HG02759 (cell line): ENCODE results near the gene HLA-A.
A peak's percentile ranks its signal among the peaks of the same experiment; 100 is the strongest.
"Not testable (repeated sequence)": the region's sequence is repeated elsewhere in the genome, so short reads cannot be mapped to it uniquely, and the experiment has no call there.

ENCODE experiments used
- ATAC-seq: cut with Tn5 transposase; IDR thresholded peaks from one replicate; pipeline ENCODE4 v1.9.1; 2021; ENCODE audit warnings: mild to moderate bottlenecking, moderate library complexity; ENCODE audit not compliant: unreplicated experiment

HLA-A gene

DNA sequence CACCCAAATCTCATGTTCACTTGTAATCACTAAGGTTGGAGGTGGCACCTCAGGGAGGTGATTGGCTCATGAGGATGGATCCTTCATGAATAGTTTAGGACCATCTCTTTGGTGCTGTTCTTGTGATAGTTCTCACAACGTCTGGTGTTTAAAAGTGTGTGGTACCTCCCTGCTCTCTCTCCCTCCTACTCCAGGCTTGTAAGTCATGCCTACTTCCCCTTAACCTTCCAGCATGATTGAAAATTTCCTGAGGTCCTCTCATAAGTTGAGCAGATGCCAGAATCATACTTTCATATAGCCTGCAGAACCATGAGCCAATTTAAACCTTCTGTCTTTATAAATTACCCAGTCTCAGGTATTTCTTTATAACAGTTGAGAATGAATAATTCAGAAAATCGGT, 16.6 kb downstream of the HLA-A start:
- ATAC-seq: no peak

DNA sequence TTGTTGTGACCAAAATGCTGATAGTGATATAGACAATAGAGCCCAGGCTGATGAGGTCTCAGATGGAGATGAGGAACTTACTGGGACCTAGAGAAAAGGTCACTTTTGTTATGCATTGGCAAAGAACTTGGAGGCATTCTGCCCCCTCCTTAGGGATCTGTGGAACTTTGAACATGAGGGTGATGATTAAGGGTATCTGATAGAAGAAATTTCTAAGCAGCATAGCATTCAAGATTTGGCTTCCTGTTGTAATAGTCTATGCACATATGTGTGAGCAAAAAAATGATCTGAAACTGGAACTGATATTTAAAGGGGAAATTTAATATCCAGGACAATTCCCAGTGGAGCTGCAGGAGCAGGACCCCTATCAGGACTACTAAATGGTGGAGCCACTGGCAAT, 17.1 kb downstream of the HLA-A start:
- no peak for ATAC-seq

DNA sequence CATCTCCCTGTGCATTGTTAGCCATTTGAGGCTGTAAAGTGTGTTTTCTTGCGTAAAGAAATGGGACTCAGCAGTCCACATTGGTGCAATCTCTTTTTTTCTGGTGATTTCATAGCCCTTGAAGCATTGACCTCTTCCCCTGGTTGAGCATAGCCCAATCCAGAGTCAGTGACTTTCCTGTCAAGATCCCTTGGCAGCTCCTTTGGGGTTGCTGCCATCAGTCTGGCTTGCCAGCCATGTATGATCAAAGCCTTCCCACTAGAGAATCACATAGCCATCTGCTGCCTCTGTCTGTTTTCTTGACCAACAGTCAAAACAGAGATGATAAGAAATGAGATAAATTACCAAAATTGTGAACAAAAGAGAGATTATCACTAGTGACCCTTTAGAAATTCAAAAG, 19.6 kb downstream of the HLA-A start:
- no peak for ATAC-seq

DNA sequence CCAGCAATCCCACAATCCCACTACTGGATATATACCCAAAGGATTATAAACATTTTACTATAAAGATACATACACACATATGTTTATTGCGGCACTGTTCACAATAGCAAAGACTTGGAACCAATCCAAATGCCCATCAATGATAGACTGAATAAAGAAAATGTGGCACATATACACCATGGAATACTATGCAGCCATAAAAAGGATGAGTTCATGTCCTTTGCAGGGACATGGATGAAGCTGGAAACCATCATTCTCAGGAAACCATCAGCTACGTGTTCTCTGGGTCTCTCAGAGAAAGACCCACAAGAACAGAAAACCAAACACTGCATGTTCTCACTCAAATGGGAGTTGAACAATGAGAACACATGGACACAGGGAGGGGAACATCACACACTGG, 21.4 kb downstream of the HLA-A start:
- not testable (repeated sequence) for ATAC-seq

DNA sequence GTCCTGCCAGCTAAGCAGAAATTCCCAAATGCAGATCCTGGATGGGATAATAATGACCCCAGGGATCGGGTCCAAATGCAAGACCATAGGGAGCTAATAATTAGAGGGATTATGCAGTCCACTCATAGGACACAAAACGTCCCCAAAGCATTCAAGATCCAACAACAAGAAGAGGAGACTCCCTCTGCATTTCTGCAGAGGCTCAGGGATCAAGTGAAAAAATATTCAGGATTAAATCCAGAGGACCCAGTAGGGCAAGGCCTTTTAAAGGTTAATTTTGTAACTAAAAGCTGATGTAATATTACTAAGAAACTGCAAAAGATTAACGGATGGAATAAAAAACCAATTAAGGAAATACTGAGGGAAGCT, 22.2 kb downstream of the HLA-A start:
- ATAC-seq: no peak

DNA sequence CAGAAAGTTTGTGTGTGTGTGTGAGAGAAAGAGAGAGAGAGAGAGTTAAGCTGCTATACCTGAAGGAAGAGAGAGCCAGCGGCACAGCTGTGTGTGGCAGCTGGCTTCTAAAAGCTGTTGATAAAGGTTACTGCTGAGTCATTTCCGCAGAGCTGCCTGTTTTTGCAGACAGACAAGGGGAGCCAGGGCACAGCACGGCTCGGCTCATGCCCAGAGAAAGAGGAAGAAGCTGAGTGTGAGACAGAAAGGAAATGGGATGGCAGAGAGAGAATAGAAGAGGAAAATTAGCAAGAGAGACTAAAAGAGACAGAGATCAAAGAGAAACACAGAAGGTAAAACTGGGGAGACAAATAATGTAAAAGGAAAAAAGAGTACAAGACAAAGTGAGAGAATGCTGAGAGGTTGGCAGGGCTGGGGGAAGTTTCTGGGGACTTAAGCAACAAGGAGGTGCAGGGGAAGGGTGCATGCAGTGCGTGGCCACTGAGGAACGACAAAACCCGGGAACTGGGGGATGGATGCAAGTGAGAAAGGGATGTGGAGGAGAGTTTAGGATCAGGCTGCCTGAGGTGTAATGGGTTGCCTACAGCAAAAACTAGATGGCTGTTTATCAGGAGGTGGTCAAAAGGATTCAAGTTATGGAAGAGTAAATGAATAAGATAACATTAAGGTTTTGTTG, 22.7 kb downstream of the HLA-A start:
- peak; percentile 95 for ATAC-seq

DNA sequence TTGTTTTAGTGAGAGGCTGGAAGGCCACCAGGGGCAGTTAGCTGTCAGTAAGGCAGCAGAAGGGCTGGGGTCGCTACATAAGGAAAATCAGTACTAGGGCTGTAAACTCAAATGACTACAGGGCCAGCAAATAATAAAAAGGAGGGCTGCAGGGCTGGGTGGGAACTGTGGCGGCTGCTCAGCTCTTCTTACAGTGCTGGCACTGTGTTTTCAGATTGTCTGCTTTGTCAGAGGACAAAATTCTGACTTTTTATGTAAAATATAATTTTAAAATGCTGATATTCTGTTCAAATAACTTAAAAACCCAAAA, 23.2 kb downstream of the HLA-A start:
- no peak for ATAC-seq

DNA sequence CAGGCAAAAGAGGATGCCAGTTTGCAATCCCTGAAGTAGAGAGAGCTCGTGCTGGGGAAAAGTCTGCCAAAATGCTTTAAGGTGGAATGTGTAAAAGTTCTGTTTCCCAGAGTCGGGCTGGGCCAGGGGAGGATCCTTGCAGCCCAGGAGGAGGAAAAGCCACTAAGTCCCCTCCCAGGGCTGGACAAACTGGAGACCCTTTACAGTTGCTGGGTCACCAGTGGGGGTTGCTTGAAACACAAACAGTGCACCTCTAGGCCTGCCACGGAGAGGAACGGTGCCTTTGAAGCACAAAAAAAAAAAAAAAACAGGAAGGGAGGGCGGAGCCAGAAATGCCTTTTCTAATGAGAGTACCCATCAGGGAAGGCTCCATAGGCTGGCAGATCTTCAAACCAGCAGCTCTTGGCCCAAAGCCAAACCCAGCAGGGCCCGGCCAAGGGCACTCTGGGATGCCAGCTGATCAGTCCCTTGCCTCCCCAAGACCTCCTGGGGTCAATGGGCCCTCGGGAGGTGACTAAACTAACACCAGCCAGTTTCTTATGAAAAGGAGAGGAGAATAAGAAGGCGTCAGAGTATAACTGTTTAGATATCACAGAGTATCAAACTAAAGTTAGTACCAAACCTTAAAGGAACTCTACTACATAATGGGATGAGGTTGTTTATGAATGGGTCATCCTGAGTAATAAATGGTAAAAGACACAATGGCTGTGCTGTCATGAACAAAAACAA, 23.7 kb downstream of the HLA-A start:
- ATAC-seq: no peak

DNA sequence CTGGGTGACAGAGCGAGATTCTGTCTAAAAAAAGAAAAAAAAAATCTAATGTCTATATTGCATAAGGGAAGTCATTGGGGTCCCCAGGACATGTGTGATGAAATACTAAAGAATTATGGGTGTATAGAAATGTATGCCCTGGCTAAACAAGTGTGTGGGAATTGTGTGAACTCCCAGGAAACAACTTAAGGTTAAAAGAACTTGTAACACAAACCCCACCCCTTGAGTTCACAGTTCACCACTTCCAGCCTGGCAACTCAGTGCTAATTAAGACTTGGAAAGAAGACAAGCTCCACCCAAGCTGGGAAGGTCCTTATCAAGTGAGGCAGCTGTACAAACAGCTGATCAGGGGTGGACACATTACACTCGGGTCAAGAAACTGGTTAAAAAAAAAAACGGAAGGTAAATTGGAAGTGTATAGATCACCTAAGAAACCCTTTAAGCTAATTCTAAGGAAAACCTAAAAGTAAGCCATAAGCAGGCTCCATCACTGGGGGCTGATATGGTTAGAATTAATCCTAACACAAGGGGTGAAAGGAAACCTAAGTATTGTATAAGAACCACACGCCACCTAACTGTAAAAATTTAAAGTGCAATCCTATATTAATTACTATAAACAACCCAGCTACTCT, 25.2 kb downstream of the HLA-A start:
- no peak for ATAC-seq

DNA sequence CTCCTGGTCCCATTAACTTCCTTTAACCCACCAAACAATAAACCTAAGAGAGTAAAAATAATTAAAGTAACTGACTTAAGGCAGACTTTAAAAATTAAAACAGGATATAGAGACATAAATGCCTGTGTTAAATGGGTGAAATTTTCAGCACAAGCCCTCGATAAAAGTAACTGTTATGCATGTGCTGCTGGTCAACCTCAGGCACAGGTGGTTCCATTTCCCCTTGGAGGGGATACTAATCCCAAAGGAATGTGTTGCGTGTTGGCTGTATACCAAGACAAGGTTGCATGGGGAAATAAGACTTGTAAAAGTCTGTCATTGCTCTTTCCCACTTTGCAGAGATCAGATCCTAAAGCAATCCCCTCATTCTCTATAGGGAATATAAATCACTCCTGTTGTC, 25.8 kb downstream of the HLA-A start:
- ATAC-seq: no peak

DNA sequence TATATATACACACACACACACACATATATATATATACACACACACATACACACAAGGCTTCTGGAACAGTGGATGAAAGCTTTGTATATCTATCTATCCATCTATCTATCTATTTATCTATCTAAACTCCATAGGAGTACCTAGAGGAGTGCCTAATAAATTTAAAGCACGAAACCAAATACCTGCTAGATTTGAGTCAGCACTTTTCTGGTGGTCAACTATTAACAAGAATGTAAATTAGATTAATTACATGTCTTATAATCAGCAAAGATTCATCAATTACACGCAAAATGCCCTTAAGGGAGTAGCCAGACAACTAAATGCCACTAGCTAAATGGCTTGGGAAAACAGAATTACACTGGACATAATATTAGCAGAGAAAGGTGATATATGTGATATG, 26.6 kb downstream of the HLA-A start:
- ATAC-seq: no peak

DNA sequence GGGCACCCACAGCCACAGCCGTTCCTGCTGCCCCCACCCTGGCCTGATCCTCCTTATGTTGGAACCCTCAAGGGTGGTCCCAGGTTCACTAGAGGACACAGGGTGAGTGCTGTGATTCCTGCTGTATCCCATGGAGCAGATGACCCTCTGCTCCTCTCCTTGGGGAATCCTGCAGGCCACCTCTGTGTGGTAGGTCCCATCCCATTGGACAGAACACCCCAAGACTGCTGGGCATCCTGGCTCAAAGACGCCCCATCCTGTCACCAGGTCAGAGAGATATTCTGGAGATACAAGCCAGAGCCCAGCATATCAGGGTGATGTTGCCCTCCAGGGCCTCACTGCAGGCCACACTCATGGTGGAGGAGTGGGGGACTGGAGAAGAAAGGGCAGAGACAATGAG, 28.4 kb downstream of the HLA-A start:
- no peak for ATAC-seq

DNA sequence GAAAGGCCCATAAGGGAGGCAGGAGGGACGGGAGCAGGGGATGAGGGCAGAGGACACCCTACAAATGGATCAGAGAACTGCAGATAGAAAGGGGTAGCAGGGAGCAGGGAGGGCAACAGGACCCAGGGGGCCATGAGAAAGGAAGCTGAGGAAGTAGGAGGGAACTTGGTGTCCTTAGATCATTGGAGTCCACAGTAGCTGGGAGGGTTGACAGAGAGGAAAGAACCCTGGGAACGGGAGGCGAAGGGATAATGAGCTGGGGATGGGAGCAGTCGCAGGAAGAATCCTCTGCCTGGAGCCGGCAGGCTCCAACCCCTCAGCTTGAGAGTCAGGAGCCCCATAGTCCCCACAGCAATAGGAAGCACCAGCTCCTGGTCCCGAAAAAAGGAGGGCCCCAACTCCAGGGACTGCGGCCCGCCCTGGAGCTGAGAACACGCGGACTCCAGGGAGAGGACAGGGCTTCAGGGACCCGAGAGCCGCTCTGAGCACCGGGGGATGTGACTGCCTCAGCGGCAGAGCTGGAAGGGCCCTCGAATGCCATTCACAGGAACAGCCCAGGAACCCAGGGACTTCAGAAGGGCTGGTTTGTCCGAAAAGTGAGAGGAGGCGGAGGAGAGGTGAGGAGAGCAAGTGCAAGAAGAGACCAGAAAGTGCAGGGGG, 32.7 kb downstream of the HLA-A start:
- ATAC-seq: no peak

DNA sequence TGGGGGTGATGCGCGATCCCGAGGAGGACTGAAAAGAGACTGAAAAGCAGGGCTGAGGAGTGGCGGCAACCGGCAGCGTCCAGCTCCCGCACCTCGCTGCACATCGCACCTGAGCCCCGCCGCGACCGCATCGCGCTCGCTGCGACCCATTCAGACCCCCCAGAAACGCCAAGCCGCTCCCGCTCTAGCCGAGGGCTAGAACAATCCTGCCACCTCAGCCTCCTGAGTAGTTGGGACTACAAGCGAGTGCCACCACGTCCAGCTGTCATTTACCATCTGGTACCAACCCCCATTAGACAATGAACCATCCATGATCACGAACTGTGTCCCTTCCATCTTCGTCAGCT, 33.2 kb downstream of the HLA-A start:
- no peak for ATAC-seq

DNA sequence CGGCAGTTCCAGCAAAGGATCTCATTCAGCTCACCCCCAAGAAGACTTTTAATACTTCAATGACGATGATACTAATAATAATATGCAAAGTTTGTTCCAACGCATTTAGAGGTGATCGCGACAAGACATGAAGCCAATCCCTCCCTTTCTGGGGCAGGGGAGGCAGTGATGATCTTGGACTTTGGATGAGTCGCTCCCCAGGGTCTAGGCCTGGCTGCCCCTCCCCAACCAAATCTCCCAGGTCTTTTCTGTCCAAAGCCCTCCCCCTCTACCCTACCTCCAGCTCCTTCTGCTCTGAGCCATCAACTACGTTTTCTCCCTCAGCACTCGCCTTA, 33.9 kb downstream of the HLA-A start:
- no peak for ATAC-seq

DNA sequence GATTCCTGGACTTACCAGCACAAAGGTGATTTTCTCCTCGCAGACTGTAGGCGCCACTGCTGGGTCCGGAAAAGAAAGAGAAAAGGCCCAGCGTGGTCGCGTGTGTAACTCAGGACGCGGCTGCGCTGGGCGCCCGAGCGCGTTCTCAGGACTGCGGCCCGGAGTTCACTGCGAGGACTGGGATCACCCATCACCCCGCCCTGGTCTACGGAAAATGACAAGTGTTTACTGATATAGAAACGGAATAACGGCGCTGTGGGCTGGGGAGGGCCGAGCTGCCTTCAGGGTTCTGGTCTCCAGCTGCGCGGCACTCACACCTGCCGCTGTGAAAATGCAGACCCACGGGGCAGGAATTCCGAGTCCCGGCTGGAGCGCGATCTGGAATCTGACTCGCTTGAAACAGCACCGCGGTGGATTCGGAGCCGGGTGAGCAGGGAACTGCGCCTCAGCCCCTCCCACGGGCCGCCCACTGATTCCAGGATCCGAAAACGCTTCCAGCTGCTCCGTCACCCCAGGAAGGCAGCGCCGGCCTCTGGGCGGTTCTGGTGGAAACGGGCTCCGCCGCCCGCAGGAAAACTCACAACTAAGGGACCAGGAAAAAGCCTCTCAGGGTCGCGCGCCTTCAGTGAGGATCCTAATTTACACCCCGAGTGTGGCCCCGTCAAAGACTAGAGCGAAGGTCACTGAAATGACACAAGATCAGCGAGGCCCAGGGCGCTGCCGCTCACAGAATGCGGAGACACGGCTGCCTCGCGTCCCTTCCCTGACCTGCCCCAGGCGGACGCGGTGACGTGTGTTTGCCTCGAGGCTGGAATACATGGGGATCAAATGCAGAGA, 34.5 kb downstream of the HLA-A start:
- peak; percentile 71 for ATAC-seq

DNA sequence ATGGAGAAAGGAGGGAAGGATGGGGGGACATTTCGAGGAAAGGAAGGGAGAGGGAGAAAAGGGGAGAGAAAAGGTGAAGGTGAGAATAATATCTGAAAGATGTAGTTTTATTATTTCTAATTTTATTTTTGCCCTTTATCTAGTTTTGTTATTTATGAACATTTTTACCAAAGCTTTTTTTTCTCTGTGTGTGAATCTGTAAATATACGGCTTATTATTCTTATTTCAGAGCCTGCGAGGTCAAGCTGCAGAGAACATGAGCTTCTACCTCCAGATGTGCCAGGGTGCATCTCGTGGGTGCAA, 35.0 kb downstream of the HLA-A start:
- ATAC-seq: no peak

DNA sequence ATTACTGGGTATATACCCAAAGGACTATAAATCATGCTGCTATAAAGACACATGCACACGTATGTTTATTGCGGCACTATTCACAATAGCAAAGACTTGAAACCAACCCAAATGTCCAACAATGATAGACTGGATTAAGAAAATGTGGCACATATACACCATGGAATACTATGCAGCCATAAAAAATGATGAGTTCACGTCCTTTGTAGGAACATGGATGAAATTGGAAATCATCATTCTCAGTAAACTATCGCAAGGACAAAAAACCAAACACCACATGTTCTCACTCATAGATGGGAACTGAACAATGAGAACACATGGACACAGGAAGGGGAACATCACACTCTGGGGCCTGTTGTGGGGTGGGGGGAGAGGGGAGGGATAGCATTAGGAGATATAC, 37.7 kb downstream of the HLA-A start:
- ATAC-seq: not testable (repeated sequence)

DNA sequence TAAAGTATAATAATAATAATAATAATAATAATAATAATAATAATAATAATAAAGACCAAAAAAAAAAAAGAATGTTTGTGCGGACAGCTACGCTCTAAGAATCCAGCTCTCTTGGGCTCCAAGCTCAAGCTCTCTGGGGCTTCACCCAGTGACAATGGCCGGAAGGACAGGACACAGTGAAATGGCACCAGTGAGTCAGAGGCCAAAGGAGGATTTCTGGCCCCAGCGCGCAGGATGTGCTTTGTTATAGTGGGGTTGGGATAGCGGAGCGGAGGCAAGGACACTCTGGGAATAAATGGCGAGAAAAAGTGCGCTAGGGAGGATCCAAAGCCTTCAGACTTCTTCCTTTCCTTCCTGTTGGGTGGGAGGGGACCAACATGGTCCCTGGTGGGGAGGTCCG, 38.2 kb downstream of the HLA-A start:
- ATAC-seq: no peak

DNA sequence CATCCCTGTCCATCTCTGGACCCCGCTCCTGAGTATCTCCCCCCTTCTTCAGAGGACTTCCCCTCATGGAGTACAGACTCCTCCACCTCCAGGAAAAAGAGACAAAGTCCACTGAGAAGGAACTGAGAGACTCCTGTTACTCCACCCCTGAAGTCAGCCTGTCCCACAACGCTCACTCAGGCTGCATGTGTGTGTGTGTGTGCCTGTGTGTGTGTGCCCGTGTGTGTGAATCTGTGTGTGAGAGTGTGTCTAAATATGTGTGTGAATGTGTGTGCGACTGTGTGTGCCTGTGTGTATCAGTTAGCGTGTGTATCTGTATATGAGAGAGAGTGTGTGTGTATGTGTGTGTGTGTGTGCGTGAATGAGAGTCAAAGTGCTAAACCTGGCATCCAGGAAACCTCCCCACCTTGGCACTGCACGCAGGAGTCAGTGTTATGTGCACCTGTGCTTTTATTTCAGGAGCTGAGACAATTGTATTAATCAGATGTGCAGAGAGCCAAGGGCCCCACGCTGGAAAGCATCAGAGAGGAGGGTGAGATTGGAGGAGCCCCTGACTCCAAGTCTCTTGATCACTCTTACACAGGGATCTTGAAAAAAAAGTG, 39.0 kb downstream of the HLA-A start:
- no peak for ATAC-seq

DNA sequence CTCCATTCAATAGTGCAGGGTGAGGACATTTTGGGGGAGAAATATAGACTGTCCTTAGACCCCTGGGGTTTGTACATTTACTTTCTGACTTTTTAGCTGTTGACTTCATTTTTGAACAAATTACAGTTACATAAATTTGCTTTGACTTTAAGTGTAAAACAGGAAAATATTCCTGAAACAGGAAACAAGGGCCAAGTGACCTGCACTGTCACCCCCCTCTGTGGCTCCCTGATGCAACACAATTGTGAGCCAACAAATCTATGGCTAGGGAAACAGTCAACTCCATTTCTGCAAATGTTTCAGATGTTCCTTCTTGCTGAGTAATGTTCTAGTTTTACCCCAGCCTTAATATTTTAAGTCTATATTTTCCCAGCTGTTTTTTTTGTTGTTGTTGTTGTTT, 39.8 kb downstream of the HLA-A start:
- no peak for ATAC-seq
